Fibroblast of skin of left quadriceps (primary cell): ENCODE measurements around the gene STIM2.

Experiments used
- DNase-seq, 2 experiments: peaks; one replicate each; pipeline ENCODE4 v3.0.0-alpha.2; 2013; ENCODE audit warnings: low read depth in 2 of 2

STIM2 gene

GRCh38 chr4:26837993-26838842, 22.4 kb upstream of the STIM2 start:
- DNase-seq: no peak

DNA sequence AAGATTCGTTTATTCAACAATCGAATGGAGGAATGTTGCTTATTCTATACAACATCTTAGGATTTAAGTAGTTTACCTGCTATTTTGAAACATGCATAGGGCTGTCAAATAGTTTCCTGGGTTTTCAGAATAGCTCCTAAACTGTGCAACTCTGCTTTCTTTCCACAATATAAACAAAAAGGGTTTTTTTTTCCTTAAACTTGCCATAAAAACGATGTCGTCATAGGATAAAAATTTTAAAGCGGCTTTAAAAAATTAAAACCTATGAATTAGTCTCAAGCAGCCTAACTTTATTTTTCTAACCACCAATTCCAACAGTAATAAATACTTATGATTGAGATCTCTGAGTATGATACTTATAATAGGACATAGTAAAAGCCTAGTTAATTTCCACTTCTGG, 21.6 kb upstream of the STIM2 start:
- no peak for DNase-seq

DNA sequence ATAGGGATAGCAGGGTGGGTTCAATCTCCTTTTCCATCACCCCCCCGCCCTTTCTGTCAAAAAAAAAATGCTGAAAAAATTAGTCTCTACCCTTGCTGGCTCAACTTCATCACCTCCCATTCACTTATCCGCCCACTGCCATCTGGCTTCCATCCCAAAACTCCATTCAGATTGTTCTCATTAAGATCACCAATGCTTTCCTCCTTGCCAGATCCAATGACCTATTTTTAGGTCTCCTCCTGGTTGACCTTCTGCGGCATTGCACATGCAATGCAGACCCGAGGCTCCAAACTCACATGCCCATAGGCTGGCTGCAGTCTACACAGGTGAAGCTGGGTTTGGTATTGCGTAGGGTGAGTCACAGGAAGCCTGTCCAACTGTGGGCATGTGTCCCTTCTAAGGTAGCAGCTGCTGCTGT, 21.1 kb upstream of the STIM2 start:
- DNase-seq: peak in 1 of 2 experiments; percentile 51

DNA sequence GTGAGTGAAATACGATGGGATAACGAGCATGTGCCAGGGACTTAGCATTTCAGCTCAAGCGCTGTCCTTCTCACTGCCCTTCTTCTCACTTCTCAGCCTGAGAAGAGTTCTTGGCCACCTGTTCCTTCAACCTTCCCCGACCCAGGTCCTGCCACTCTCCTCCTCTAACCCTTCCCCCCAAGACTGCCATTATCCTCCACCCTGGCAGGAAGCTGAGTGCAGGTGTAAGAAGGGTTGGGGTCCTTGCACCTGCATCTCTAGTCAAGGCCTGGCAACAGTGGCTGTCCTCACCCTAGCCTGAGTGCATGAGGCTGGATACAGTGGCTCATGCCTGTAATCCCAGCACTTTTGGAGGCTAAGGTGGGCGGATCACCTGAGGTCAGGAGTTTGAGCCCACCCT, 19.9 kb upstream of the STIM2 start:
- no peak for DNase-seq

DNA sequence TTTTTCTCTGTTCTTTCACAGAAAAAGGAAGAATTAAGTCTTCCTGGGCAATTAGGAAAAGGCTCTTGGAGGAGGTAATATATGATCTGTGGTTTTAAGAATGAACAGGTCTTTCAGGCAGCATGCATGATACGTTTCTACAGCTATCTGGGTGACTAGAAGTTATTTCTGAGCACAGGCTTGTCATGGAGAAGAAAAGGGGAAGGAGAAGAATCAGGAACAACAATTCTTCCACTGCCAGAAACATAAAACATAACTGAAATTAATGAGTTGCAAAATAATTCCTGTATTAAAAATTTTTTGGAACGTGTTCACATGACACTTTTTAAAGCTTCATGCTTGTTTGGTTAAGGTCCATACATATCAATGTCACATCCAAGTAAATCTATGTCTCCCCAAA, 17.7 kb upstream of the STIM2 start:
- DNase-seq: no peak

GRCh38 chr4:26850528-26850927, 10.1 kb upstream of the STIM2 start:
- DNase-seq: no peak

GRCh38 chr4:26851129-26851528, 9.5 kb upstream of the STIM2 start:
- DNase-seq: no peak

- DNase-seq: no peak
These were observed 5.9 kb upstream of the STIM2 start for GRCh38 chr4:26854701-26855100.

- DNase-seq: no peak
These were observed 3.7 kb upstream of the STIM2 start for GRCh38 chr4:26856906-26857277.

GRCh38 chr4:26857278-26858034, 3.2 kb upstream of the STIM2 start:
- peak; percentile 64 to 68 for DNase-seq

- no peak for DNase-seq
These were observed 2.4 kb upstream of the STIM2 start for GRCh38 chr4:26858035-26858918.

DNA sequence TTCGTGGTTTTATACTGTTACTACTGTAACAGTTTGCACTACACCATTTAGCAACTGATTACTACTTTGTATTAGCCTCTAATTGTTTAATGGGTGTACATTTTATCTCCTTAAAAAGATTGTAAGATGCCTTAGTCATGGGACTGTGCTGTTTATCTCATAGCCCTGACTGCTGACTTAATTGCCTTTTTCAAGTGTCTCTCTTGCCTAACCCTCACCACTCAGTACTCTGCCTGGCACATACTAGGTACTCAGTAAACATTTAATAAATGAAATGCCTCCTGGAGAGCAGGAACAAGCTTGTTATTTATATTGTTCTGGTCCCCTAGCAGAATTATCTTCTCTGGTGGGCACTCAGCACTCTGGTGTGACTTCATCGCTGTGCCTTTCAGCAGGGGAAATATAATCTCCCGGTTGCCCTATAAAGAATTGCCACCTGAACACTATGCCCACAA, 1.7 kb upstream of the STIM2 start:
- DNase-seq: no peak

- no peak for DNase-seq
These were observed 882 bp upstream of the STIM2 start for GRCh38 chr4:26859762-26860156.

DNA sequence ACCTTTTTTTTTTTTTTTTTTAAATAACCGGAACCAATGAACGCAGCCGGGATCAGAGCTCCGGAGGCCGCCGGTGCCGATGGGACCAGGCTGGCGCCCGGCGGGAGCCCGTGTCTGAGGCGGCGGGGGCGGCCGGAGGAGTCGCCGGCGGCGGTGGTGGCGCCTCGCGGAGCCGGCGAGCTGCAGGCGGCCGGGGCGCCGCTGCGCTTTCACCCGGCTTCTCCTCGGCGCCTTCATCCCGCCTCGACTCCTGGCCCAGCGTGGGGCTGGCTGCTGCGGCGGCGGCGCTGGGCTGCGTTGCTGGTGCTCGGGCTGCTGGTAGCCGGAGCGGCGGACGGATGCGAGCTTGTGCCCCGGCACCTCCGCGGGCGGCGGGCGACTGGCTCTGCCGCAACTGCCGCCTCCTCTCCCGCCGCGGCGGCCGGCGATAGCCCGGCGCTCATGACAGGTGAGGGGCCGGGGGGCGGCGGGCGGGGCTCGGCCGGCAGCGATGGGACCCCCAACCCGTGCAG, 337 bp downstream of the STIM2 start:
- DNase-seq: peak in 1 of 2 experiments; percentile 29

DNA sequence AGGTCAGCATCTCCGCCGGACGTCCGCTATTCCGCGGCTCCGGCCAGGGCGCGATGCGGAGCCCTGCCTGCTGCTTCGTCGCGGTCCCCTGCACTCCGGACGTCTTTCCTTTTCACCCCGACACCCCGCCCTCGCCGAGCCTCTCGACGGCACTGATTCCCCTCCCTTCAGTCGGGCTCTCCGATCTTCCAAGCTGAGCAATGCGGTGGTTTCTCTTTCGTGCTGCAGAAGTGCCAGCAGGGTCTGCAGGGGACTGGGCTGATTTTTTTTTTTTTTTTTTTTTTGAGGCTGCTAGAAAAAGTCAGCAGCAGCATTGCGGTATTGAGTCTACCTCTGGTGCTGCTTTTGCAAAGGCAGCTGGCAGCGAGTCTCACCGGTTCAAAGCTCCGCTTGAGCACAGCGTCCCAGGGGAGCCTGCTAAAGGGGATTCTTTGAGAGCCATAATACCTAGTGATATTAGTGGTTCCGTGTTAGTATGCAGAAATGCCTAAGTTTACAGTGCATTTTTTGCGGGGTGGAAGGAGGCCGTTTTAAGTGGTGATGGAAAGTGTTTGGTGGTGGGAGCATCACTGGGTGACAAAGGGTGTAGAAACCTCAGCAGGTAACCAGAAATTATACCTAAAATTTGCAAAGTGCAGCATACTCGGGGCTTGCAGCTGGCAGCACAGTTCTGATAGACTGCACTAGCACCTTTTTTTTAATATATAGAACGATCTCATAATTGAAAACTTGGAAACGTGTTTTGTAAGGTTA, 969 bp downstream of the STIM2 start:
- DNase-seq: peak in 1 of 2 experiments; percentile 18

- no peak for DNase-seq
These were observed 1.8 kb downstream of the STIM2 start for GRCh38 chr4:26862381-26862915.

DNA sequence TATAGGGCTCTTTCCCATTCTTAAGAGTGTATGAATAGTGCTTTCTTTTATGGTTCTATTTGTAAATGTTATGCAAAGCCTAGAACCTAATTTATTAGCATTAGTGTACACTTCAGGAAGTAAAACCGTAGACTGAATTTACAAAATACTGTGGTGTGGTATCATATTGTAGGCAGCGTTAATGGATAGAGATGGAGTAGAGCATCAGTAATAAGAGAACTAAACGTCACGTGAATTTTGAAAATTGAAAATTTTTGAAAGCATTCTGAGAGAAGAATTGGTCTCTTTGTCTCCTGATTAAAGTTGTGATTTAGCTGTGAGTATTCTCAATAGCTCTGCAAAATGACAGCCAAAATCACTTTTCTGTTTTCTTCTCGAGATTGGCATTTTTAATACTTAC, 2.9 kb downstream of the STIM2 start:
- DNase-seq: no peak

DNA sequence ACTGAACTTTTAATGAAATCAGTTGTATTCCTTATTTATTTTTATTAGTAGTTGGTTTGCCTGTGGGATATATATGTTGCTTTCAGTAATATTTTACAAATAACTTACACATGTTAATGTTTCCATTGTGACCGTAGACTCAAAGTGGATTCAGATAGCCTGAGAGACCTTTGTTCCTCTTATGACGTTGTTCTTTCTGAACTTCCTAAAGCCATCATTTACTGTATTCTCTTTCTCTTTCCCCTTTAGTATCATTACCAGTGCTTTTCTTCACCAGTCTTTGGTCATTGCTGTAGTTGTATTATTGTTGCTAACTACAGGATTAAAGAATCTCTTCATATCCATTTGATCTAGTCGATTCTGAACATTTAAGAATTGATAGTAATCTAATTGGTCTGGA, 4.3 kb downstream of the STIM2 start:
- DNase-seq: no peak

GRCh38 chr4:26866203-26866602, 5.6 kb downstream of the STIM2 start:
- DNase-seq: no peak

- no peak for DNase-seq
These were observed 6.1 kb downstream of the STIM2 start for GRCh38 chr4:26866781-26867180.
